Duodenal mucosa (tissue), 2 donors: Measurements from ENCODE around the gene MUC4.
"Not testable (repeated sequence)": the region's sequence is repeated elsewhere in the genome, so short reads cannot be mapped to it uniquely, and the experiment has no call there.

Experiments used
- H3K27ac ChIP-seq: one replicate; pipeline ENCODE4 v1.7.0; 2013; ENCODE audit warnings: low read depth, low read length
- H3K27me3 ChIP-seq, 2 donors: one replicate each; pipeline ENCODE4 v1.7.0; 2013; ENCODE audit warnings: low read length in 2 of 2, control low read depth in 1 of 2; ENCODE audit not compliant: insufficient read depth in 2 of 2, control insufficient read depth in 1 of 2
- H3K36me3 ChIP-seq, 2 donors: one replicate each; pipeline ENCODE4 v1.7.0; 2013; ENCODE audit warnings: low read length in 2 of 2, control low read depth in 1 of 2; ENCODE audit not compliant: insufficient read depth in 2 of 2, control insufficient read depth in 1 of 2
- H3K4me1 ChIP-seq, 2 donors: one replicate each; pipeline ENCODE4 v1.7.0; 2013; ENCODE audit warnings: low read length in 2 of 2, control low read depth in 1 of 2; ENCODE audit not compliant: insufficient read depth in 2 of 2, control insufficient read depth in 1 of 2
- H3K4me3 ChIP-seq, 2 donors: one replicate each; pipeline ENCODE4 v1.7.0; 2013; ENCODE audit warnings: low read length in 2 of 2, low read depth in 1 of 2
- H3K9ac ChIP-seq, 2 donors: one replicate each; pipeline ENCODE4 v1.7.0; 2013; ENCODE audit warnings: low read length in 2 of 2, low read depth in 1 of 2
- H3K9me3 ChIP-seq, 2 donors: one replicate each; pipeline ENCODE4 v1.7.0; 2013; ENCODE audit warnings: low read length in 2 of 2, control low read depth in 1 of 2; ENCODE audit not compliant: control insufficient read depth in 1 of 2

MUC4 gene

DNA sequence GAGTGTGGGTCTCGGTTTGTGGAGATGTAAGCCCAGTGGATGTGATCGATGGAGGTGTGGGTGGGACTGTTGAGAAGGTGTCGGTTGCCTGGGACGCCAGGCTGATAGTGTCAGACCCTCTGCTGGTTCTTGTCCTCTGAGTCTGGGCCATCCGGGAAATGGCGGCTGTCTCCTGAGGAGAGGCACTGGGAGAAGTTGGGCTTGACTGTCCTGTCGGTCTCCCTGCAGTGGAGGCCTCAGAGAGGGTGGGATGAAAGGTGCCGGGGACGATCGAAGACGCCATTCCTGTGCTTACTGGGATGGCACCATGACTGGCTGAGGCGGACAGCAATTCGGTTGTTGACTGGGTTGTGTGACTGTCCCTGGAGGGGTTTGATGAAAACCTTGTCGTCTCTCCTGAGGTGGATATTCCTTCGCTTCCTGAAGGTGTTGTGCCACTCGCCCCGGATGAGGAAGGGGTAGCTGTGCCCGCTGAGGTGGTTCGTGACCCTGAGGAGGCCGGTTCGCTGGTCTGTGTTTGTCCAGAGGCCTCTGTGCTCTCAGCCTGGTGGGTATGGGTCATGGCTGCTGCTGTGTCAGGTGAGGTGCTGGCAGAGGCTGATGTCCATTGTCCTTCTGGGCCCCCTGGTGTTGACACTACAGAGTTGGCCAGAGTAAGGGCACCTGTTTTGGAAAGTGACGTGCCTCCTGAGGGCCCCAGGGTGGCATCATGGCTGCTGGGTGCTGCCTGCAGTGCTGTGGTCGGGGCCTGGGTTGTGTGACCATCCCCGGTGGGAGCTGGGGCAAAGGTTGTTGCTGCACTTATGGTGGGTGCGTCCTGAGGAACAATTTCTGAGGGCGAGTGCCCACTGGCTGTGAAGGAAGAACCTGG lies 22.8 kb downstream of the MUC4 start:
- H3K4me1 ChIP-seq: no peaks in the 10 kb centered on the region
- H3K9ac ChIP-seq: no peak overlapping the region
- H3K4me3 ChIP-seq: no peak overlapping the region
- no peaks in the 10 kb centered on the region for H3K27me3 ChIP-seq
- peaks cover 0 to 7% of the 10 kb centered on the region in 2 donors for H3K9me3 ChIP-seq
- no peak overlapping the region for H3K27ac ChIP-seq
- no peaks in the 10 kb centered on the region for H3K36me3 ChIP-seq

DNA sequence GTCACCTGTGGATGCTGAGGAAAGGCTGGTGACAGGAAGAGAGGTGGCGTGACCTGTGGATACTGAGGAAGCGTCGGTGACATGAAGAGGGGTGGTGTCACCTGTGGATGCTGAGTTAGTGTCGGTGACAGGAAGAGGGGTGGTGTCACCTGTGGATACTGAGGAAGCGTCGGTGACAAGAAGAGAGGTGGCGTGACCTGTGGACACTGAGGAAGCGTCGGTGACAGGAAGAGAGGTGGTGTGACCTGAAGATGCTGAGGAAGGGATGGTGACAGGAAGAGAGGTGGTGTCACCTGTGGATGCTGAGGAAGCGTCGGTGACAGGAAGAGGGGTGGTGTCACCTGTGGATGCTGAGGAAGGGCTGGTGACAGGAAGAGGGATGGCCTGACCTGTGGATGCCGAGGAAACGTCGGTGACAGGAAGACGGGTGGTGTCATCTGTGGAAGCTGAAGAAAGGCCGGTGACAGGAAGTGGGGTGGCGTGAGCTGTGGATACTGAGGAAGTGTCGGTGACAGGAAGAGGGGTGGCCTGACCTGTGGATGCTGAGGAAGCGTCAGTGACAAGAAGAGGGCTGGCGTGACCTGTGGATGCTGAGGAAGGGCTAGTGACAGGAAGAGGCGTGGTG lies 25.8 kb downstream of the MUC4 start:
- not testable (repeated sequence) for H3K9ac ChIP-seq, H3K4me3 ChIP-seq, H3K27ac ChIP-seq, H3K27me3 ChIP-seq, H3K9me3 ChIP-seq, H3K4me1 ChIP-seq, H3K36me3 ChIP-seq

DNA sequence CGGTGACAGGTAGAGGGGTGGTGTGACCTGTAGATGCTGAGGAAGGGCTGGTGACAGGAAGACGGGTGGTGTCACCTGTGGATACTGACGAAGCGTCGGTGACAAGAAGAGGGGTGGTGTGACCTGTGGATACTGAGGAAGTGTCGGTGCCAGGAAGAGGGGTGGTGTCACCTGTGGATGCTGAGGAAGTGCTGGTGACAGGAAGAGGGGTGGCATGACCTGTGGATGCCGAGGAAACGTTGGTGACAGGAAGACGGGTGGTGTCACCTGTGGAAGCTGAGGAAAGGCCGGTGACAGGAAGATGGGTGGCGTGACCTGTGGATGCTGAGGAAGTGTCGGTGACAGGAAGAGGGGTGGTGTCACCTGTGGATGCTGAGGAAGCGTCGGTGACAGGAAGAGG lies 27.7 kb downstream of the MUC4 start:
- H3K9me3 ChIP-seq: not testable (repeated sequence)

DNA sequence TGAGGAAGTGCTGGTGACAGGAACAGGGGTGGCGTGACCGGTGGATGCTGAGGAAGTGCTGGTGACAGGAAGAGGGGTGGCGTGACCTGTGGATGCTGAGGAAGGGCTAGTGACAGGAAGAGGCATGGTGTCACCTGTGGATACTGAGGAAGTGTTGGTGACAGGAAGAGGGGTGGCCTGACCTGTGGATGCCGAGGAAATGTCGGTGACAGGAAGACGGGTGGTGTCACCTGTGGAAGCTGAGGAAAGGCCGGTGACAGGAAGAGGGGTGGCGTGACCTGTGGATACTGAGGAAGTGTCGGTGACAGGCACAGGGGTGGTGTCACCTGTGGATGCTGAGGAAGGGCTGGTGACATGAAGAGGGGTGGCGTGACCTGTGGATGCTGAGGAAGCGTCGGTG lies 30.5 kb downstream of the MUC4 start:
- H3K36me3 ChIP-seq: not testable (repeated sequence)

More for the DNA sequence above, 27.7 kb downstream of the MUC4 start:
- H3K9ac ChIP-seq, H3K36me3 ChIP-seq, H3K4me3 ChIP-seq, H3K27me3 ChIP-seq, H3K4me1 ChIP-seq, H3K27ac ChIP-seq: not testable (repeated sequence)

DNA sequence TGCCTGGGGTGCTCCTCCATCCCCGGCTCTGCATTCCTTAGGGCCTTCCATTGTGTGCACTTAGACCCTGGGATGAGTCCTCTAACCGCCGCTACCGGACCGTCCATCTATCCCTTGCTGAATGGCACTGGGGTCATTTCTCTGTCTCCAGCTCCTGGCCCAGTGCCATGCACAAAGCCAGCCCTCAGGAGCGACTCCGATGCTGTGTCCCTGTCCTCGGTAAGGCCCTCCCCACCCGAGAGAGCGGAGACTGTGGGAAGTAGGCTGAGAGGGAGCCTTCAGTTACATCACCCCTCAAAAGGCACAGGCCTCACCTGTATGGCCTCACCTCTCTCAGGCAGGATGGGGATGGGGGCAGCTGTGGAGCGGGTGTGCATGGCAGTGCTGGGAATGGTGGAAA lies 33.8 kb downstream of the MUC4 start:
- H3K27me3 ChIP-seq: no peaks in the 10 kb centered on the region
- H3K27ac ChIP-seq: no peak overlapping the region
- H3K4me1 ChIP-seq: no peaks in the 10 kb centered on the region
- H3K36me3 ChIP-seq: no peaks in the 10 kb centered on the region
- no peak overlapping the region for H3K4me3 ChIP-seq
- H3K9me3 ChIP-seq: peaks cover 0 to 7% of the 10 kb centered on the region in 2 donors
- H3K9ac ChIP-seq: no peak overlapping the region

More for the DNA sequence above, 30.5 kb downstream of the MUC4 start:
- H3K27me3 ChIP-seq, H3K27ac ChIP-seq, H3K4me1 ChIP-seq, H3K9ac ChIP-seq, H3K4me3 ChIP-seq: not testable (repeated sequence)
- peaks cover 0 to 12% of the 10 kb centered on the region in 2 donors for H3K9me3 ChIP-seq

DNA sequence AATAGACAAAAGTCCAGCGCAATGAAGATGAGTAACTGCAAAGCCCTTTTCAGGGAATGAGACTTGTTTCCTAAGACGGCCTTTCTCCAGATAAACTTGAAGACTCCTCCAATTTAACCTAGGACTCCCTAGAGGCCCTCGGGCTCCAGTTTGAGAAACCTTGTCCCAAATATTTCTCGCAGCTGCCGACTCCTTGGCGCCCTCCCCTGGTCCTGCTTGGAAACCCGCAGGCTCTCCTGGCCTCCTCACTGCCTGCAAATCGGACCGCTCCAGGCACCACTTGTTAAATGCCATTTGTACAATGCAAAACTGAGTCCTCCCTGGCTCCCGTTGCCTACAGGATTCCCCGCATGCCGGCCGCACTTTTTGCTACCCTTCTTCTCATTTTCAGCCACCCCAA lies 36.8 kb downstream of the MUC4 start:
- Histone ChIP-seq H3K4me1 (no peaks in the 10 kb centered on the region), H3K27me3 (no peaks in the 10 kb centered on the region), H3K9me3 (peaks cover 0 to 5% of the 10 kb centered on the region in 2 donors), H3K27ac (no peak overlapping the region), H3K36me3 (no peaks in the 10 kb centered on the region), H3K4me3 (no peak overlapping the region), H3K9ac (no peak overlapping the region)

DNA sequence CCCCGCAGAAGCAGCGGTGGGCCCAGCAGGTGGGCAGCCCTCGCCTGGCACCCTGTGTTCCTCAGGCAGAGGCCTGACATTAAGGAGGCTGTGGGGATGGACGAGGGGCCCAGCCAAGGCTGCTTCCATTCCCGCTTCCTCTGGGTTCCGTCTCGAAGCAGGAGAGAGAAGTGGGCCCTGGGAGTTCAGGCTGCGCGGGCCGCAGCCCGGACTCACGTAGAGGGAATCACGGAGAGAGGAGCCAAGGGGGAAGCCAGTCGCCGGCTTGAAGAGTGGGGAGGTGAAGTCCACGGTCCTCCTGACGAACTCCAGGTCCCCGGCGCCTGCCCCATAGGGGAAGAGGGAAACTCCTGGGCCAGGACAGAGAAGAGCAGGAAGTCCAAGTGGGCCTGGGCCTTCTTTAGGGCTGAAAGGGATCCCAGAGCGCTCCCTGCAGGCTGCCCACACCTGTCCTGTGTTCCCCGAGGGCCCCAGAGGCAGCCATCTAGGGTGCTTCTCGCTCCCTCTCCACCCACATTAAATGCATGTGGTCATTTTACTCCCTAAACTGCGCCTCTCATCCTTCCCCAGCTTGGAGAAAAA lies 37.7 kb downstream of the MUC4 start:
- Histone ChIP-seq H3K27ac (no peak overlapping the region), H3K27me3 (no peaks in the 10 kb centered on the region), H3K9ac (no peak overlapping the region), H3K9me3 (peaks cover 0 to 5% of the 10 kb centered on the region in 2 donors), H3K4me3 (no peak overlapping the region), H3K4me1 (no peaks in the 10 kb centered on the region), H3K36me3 (no peaks in the 10 kb centered on the region)

DNA sequence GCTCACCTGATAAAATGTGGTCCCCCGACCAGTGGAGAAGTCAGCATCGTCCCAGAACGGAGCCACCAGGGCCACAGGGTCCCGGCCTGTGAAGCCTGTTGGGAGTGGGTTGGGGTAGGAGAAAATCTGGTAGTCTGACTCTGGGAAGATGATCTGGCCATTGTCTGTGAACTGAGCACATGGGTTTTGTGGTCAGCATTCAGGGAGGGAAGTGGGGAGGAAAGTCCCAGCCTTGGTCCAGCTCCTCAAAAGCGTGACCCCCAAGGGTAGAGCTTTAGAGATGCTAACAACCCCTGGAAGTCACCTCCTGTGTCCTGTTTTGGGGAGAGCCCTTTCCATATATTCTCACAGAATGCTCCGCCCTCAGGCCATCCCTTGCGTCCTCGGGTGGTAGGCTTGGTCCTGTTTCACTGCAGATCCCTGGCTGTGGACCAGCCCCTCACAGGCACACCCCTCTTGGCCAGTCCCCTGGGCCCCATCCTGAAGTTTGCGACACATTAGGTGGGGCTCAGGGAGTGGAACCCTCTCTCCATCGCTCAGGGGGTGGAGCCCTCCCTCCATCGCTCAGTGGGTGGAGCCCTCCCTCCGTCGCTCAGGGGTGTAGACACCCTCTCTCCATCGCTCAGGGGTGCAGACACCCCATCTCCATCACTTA lies 40.0 kb downstream of the MUC4 start:
- H3K4me1 ChIP-seq: no peaks in the 10 kb centered on the region
- H3K9me3 ChIP-seq: no peaks in the 10 kb centered on the region
- no peaks in the 10 kb centered on the region for H3K27me3 ChIP-seq
- H3K9ac ChIP-seq: no peak overlapping the region
- no peak overlapping the region for H3K27ac ChIP-seq
- H3K36me3 ChIP-seq: no peaks in the 10 kb centered on the region
- H3K4me3 ChIP-seq: no peak overlapping the region

DNA sequence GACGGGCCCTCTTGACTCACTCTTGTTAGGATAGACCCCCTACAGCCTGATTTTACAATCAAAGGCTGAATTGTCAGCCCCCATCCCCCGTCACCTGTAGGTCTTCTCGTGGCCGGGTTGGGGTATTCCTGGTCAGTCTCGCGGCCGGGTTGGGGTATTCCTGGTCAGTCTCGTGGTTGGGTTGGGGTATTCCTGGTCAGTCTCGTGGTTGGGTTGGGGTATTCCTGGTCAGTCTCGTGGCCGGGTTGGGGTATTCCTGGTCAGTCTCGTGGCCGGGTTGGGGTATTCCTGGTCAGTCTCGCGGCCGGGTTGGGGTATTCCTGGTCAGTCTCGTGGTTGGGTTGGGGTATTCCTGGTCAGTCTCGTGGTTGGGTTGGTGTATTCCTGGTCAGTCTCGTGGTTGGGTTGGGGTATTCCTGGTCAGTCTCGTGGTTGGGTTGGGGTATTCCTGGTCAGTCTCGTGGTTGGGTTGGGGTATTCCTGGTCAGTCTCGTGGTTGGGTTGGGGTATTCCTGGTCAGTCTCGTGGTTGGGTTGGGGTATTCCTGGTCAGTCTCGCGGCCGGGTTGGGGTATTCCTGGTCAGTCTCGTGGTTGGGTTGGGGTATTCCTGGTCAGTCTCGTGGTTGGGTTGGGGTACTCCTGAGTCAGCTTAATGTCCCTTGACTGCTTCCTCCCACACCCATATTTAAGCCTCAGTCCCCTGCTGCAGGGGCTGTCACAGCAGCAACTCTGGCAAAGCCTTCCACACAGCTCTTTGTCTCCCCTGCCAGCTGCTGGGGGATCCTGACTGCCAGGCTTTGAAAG lies 40.7 kb downstream of the MUC4 start:
- H3K4me1 ChIP-seq, H3K36me3 ChIP-seq, H3K9me3 ChIP-seq, H3K27me3 ChIP-seq, H3K4me3 ChIP-seq, H3K9ac ChIP-seq, H3K27ac ChIP-seq: not testable (repeated sequence)
